Hepatocyte (in vitro differentiated cells): ENCODE data around the gene FASN. TPM values are rescaled to one million over a fixed set of nuclear protein-coding genes. Genes with fewer than 3 reads are reported as not detected.
A peak's percentile ranks its signal among the peaks of the same experiment; 100 is the strongest.

Experiments used
- DNase-seq: peaks from one replicate; pipeline ENCODE4 v3.0.0-alpha.2; 2016; ENCODE audit warnings: low spot score
- H2AFZ ChIP-seq: fragments of 200-600 bp; sonication (generic); 2 replicates; pipeline ENCODE4 v1.6.0; 2016; ENCODE audit warnings: antibody characterized with exemption, mild to moderate bottlenecking
- H3K27ac ChIP-seq: fragments of 200-600 bp; sonication (generic); 2 replicates; pipeline ENCODE4 v1.5.1; 2016; ENCODE audit warnings: mild to moderate bottlenecking
- H3K27me3 ChIP-seq: fragments of 200-600 bp; sonication (generic); 2 replicates; pipeline ENCODE4 v1.6.1; 2016
- H3K36me3 ChIP-seq: fragments of 200-600 bp; sonication (generic); replicated peaks from 2 replicates; pipeline ENCODE4 v1.5.1; 2016; ENCODE audit warnings: low read depth; ENCODE audit not compliant: insufficient read depth
- H3K4me1 ChIP-seq: fragments of 200-600 bp; sonication (generic); 2 replicates; pipeline ENCODE4 v1.5.1; 2016; ENCODE audit warnings: mild to moderate bottlenecking, moderate library complexity; ENCODE audit not compliant: insufficient read depth
- H3K4me2 ChIP-seq: fragments of 200-600 bp; sonication (generic); 2 replicates; pipeline ENCODE4 v1.6.0; 2016
- H3K4me3 ChIP-seq: fragments of 200-600 bp; sonication (generic); 2 replicates; pipeline ENCODE4 v1.5.1; 2016; ENCODE audit warnings: mild to moderate bottlenecking
- H3K79me2 ChIP-seq: fragments of 200-600 bp; sonication (generic); 2 replicates; pipeline ENCODE4 v1.6.0; 2017; ENCODE audit warnings: mild to moderate bottlenecking
- H3K9me2 ChIP-seq: fragments of 200-600 bp; sonication (generic); replicated peaks from 2 replicates; pipeline ENCODE4 v1.6.0; 2017; ENCODE audit warnings: mild to moderate bottlenecking; ENCODE audit not compliant: insufficient read depth
- H3K9me3 ChIP-seq: fragments of 200-600 bp; sonication (generic); 2 replicates; pipeline ENCODE4 v1.5.1; 2016; ENCODE audit warnings: low read depth, mild to moderate bottlenecking
- H4K20me1 ChIP-seq: fragments of 200-600 bp; sonication (generic); 2 replicates; pipeline ENCODE4 v1.6.0; 2016; ENCODE audit warnings: mild to moderate bottlenecking; ENCODE audit not compliant: insufficient read depth, poor library complexity, severe bottlenecking
- CTCF ChIP-seq: fragments of 200-600 bp; sonication (generic); IDR thresholded peaks from 2 replicates; pipeline ENCODE4 v1.5.1; 2016; ENCODE audit warnings: antibody characterized with exemption, mild to moderate bottlenecking; ENCODE audit not compliant: poor library complexity
- EZH2 ChIP-seq: fragments of 200-600 bp; sonication (generic); IDR thresholded peaks from 2 replicates; pipeline ENCODE4 v1.6.1; 2016; ENCODE audit warnings: antibody characterized with exemption, mild to moderate bottlenecking, borderline replicate concordance
- EZH2phosphoT487 ChIP-seq: fragments of 200-600 bp; sonication (generic); IDR thresholded peaks from one replicate; pipeline ENCODE4 v1.6.1; 2018; ENCODE audit warnings: antibody characterized with exemption, mild to moderate bottlenecking, low read depth, moderate library complexity; ENCODE audit not compliant: unreplicated experiment, severe bottlenecking
- WGBS: methylation state at CpG from one replicate; pipeline ENCODE4 v1.1.6; 2016; ENCODE audit warnings: low lambda C conversion rate; ENCODE audit errors: missing lambda C conversion rate; 5-methylcytosine and 5-hydroxymethylcytosine counted together
- polyA plus RNA-seq: library from polyadenylated mRNA; unstranded; fragments of >200 nt; fragmentation: Nextera tagmentation; extraction: Ambion mirVana; gene quantifications from 2 replicates; pipeline ENCODE4 v1.2.1, GENCODE V29; 2016
- total RNA-seq: library from RNA; depleted of rRNA; stranded (reverse); fragments of >200 nt; gene quantifications from 2 replicates; pipeline ENCODE4 v1.2.3, GENCODE V29; 2014

FASN gene
- total and polyA plus RNA-seq, 2 experiments from 2014 or later = 77.6 to 118 TPM

- 68% methylated on average over 10 of the region's 10 CpGs for WGBS
- peak overlapping the region; percentile 90 for H3K27ac ChIP-seq
- TF ChIP-seq EZH2phosphoT487 (no peak), CTCF (no peak), EZH2 (no peak)
Measured at GRCh38 chr17:82101301-82101715, 3.3 kb upstream of the FASN start.

GRCh38 chr17:82100502-82101298, 2.7 kb upstream of the FASN start:
- H3K4me1 ChIP-seq = peaks cover 71% of the 10 kb centered on the region
- WGBS = 92% methylated on average over 28 of the region's 35 CpGs
- no peak overlapping the region for H2AFZ ChIP-seq
- H3K36me3 ChIP-seq = no peaks in the 10 kb centered on the region
- peaks cover 20% of the 10 kb centered on the region for H4K20me1 ChIP-seq
- H3K27ac ChIP-seq = peak overlapping the region; percentile 90
- TF ChIP-seq EZH2 (no peak), CTCF (no peak), EZH2phosphoT487 (no peak)
- H3K79me2 ChIP-seq = peaks cover 34% of the 10 kb centered on the region
- no peaks in the 10 kb centered on the region for H3K27me3 ChIP-seq
- H3K4me2 ChIP-seq = peak overlapping the region; percentile 97
- H3K4me3 ChIP-seq = no peak overlapping the region
- H3K9me3 ChIP-seq = no peaks in the 10 kb centered on the region
- H3K9me2 ChIP-seq = no peaks in the 10 kb centered on the region
- DNase-seq = no peak

More at GRCh38 chr17:82101301-82101715, 3.3 kb upstream of the FASN start:
- no peaks in the 10 kb centered on the region for H3K27me3 ChIP-seq
- H3K4me2 ChIP-seq = peak overlapping the region; percentile 36
- peaks cover 28% of the 10 kb centered on the region for H3K79me2 ChIP-seq
- H4K20me1 ChIP-seq = peaks cover 13% of the 10 kb centered on the region
- no peaks in the 10 kb centered on the region for H3K36me3 ChIP-seq
- H3K9me3 ChIP-seq = no peaks in the 10 kb centered on the region
- peaks cover 71% of the 10 kb centered on the region for H3K4me1 ChIP-seq
- no peak for DNase-seq
- no peaks in the 10 kb centered on the region for H3K9me2 ChIP-seq
- no peak overlapping the region for H2AFZ ChIP-seq
- H3K4me3 ChIP-seq = no peak overlapping the region

- peak overlapping the region; percentile 97 for H3K4me2 ChIP-seq
Measured at GRCh38 chr17:82098939-82099763, 1.1 kb upstream of the FASN start.

More at GRCh38 chr17:82098939-82099763, 1.1 kb upstream of the FASN start:
- Histone ChIP-seq H3K36me3 (no peaks in the 10 kb centered on the region), H3K79me2 (peaks cover 50% of the 10 kb centered on the region), H3K4me1 (peaks cover 61% of the 10 kb centered on the region), H3K27me3 (no peaks in the 10 kb centered on the region), H3K9me3 (no peaks in the 10 kb centered on the region), H3K4me3 (peak overlapping the region; percentile 63), H3K9me2 (no peaks in the 10 kb centered on the region), H2AFZ (no peak overlapping the region), H3K27ac (peak overlapping the region; percentile 99), H4K20me1 (peaks cover 35% of the 10 kb centered on the region)
- no peak for TF ChIP-seq EZH2phosphoT487
- no peak for TF ChIP-seq CTCF
- TF ChIP-seq EZH2 = no peak
- DNase-seq = no peak
- WGBS = 16% methylated on average over 62 of the region's 80 CpGs
